HepG2 (cell line): ENCODE results near the gene PFN1. TPM values are rescaled to one million over a fixed set of nuclear protein-coding genes. Genes with fewer than 3 reads are reported as not detected.

ENCODE experiments used
- AHDC1 ChIP-seq: sonication (generic); formaldehyde crosslinking; IDR thresholded peaks from 2 replicates; pipeline ENCODE4 v1.5.1; 2020; ENCODE audit warnings: mild to moderate bottlenecking, missing genetic modification reagents, borderline replicate concordance
- ATF6 ChIP-seq: sonication (generic); formaldehyde crosslinking; conservative IDR thresholded peaks from 2 replicates; pipeline ENCODE4 v1.4.0; 2020; ENCODE audit warnings: missing genetic modification reagents
- FIP1L1 ChIP-seq: fragments of 200-400 bp; formaldehyde crosslinking; IDR thresholded peaks from 2 replicates; pipeline ENCODE4 v1.6.1; 2018; ENCODE audit warnings: low read depth, mild to moderate bottlenecking, low read length, moderate library complexity, borderline replicate concordance; ENCODE audit not compliant: insufficient read depth
- FOXM1 ChIP-seq: sonication (generic); formaldehyde crosslinking; IDR thresholded peaks from 2 replicates; pipeline ENCODE4 v1.5.0; 2020; ENCODE audit warnings: missing genetic modification reagents
- KLF15 ChIP-seq: sonication (generic); formaldehyde crosslinking; IDR thresholded peaks from 2 replicates; pipeline ENCODE4 v1.8.1; 2023; ENCODE audit warnings: borderline replicate concordance, mild to moderate bottlenecking, inconsistent platforms, missing genetic modification reagents, mixed read lengths
- MEIS2 ChIP-seq: sonication (generic); formaldehyde crosslinking; IDR thresholded peaks from 2 replicates; pipeline ENCODE4 v1.9.0; 2021; ENCODE audit warnings: mild to moderate bottlenecking, missing genetic modification reagents
- NFAT5 ChIP-seq: sonication (generic); formaldehyde crosslinking; IDR thresholded peaks from 2 replicates; pipeline ENCODE4 v1.4.0; 2020; ENCODE audit warnings: missing genetic modification reagents
- ZFP36L1 ChIP-seq: sonication (generic); formaldehyde crosslinking; IDR thresholded peaks from 2 replicates; pipeline ENCODE4 v1.8.0; 2022; ENCODE audit warnings: mild to moderate bottlenecking, missing genetic modification reagents, moderate library complexity
- ZNF232 ChIP-seq: sonication (generic); formaldehyde crosslinking; IDR thresholded peaks from 2 replicates; pipeline ENCODE4 v1.4.0; 2020; ENCODE audit warnings: missing genetic modification reagents, borderline replicate concordance
- polyA plus RNA-seq, 8 experiments: library from polyadenylated mRNA; depleted of rRNA in 3 of 8; stranded (reverse) in 7 of 8; unstranded in 1 of 8; fragments of >200 nt; fragmentation: Illumina TruSeq in 4 of 8; extraction: Trizol in 4 of 8; gene quantifications; 2 replicates each; pipeline versions ENCODE4 v1.2.1 to v1.2.3, GENCODE V29; 2011 to 2016; ENCODE audit warnings: low read depth in 4 of 8, missing spikeins in 1 of 8, mixed read lengths in 1 of 8; ENCODE audit not compliant: insufficient read depth in 1 of 8
- total RNA-seq, 5 experiments: library from RNA; depleted of rRNA; stranded (reverse); fragments of >200 nt; fragmentation: Illumina TruSeq; extraction: Trizol; gene quantifications; 2 replicates each; pipeline ENCODE4 v1.2.3, GENCODE V29; 2016; ENCODE audit warnings: low read depth in 1 of 5
- TF ChIP-seq, protein P1 (sequence below): sonication (generic); formaldehyde crosslinking; IDR thresholded peaks from 2 replicates; pipeline ENCODE4 v1.8.1; 2023; ENCODE audit warnings: mild to moderate bottlenecking, missing genetic modification reagents, borderline replicate concordance
- TF ChIP-seq, protein P2 (sequence below), 2 experiments: sonication (generic) in 1 of 2; formaldehyde crosslinking in 1 of 2; IDR thresholded peaks; 2 replicates each; pipeline versions ENCODE4 v1.5.1 to v1.6.1; 2011 to 2020; ENCODE audit warnings: borderline replicate concordance in 1 of 2, low read depth in 1 of 2, low read length in 1 of 2, mild to moderate bottlenecking in 1 of 2, missing genetic modification reagents in 1 of 2, moderate library complexity in 1 of 2

Gene PFN1
- total and polyA plus RNA-seq, 2 of the 13 experiments (the other 11 are each of a cell fraction or from before 2014, with no cell fraction given), result 494 to 613 TPM

GRCh38 chr17:4948166-4948930 is at the start of gene PFN1 (continued):
- TF ChIP-seq AHDC1 (CRISPR knock-in tag) (no peak), FIP1L1 (no peak), ATF6 (CRISPR knock-in tag) (no peak), MEIS2 (CRISPR knock-in tag) (peak; percentile 91), NFAT5 (CRISPR knock-in tag) (no peak), ZFP36L1 (CRISPR knock-in tag) (0 out of 2 replicates have a peak, but pooled peaks have one; percentile 64), KLF15 (CRISPR knock-in tag) (no peak), ZNF232 (CRISPR knock-in tag) (no peak), FOXM1 (CRISPR knock-in tag) (0 out of 2 replicates have a peak, but pooled peaks have one; percentile 65)
- TF ChIP-seq, protein P1, sequence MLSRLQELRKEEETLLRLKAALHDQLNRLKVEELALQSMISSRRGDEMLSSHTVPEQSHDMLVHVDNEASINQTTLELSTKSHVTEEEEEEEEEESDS (CRISPR knock-in tag), result no peak
- TF ChIP-seq, protein P2, sequence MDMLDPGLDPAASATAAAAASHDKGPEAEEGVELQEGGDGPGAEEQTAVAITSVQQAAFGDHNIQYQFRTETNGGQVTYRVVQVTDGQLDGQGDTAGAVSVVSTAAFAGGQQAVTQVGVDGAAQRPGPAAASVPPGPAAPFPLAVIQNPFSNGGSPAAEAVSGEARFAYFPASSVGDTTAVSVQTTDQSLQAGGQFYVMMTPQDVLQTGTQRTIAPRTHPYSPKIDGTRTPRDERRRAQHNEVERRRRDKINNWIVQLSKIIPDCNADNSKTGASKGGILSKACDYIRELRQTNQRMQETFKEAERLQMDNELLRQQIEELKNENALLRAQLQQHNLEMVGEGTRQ (IDR thresholded peaks at IDR 0.05; ENCODE audit: low read depth, low read length), result no peak
- TF ChIP-seq, protein P2 (CRISPR knock-in tag; IDR thresholded peaks at IDR 0.05; ENCODE audit: borderline replicate concordance), result peak; percentile 47; the same call in 1 of the 2 replicates
